Keratinocyte (primary cell): ENCODE measurements around the gene PSMD14. TPM values are rescaled to one million over a fixed set of nuclear protein-coding genes. Genes with fewer than 3 reads are reported as not detected.

ENCODE experiments used
- DNase-seq: peaks from one replicate; pipeline ENCODE4 v3.0.0-alpha.2; 2011; ENCODE audit warnings: low read depth, missing footprints, low spot score
- FAIRE-seq: peaks from 2 replicates; lab custom pipeline; 2011; peaks lifted over from hg19 to GRCh38; lab: Jason Lieb, UNC
- H2AFZ ChIP-seq: 2 replicates; pipeline ENCODE4 v1.6.0; 2012; ENCODE audit warnings: low read length, control low read depth, inconsistent platforms; ENCODE audit not compliant: control insufficient read depth
- H3K27ac ChIP-seq: 2 replicates; pipeline ENCODE4 v1.5.1; 2011; ENCODE audit warnings: low read length; ENCODE audit not compliant: control insufficient read depth, insufficient read depth
- H3K27me3 ChIP-seq: 3 replicates; pipeline ENCODE4 v1.6.0; 2011; ENCODE audit warnings: low read length; ENCODE audit not compliant: control insufficient read depth, insufficient read depth; ENCODE audit errors: extremely low read depth
- H3K36me3 ChIP-seq, 2 experiments: 2 replicates in 1 of 2; 3 replicates in 1 of 2; pipeline ENCODE4 v1.5.1; 2011; ENCODE audit warnings: low read length in 2 of 2, mild to moderate bottlenecking in 1 of 2; ENCODE audit not compliant: control insufficient read depth in 2 of 2, insufficient read depth in 2 of 2; ENCODE audit errors: extremely low read depth in 1 of 2
- H3K4me1 ChIP-seq: 3 replicates; pipeline ENCODE4 v1.5.1; 2011; ENCODE audit warnings: low read length; ENCODE audit not compliant: control insufficient read depth, insufficient read depth; ENCODE audit errors: extremely low read depth
- H3K4me2 ChIP-seq: 3 replicates; pipeline ENCODE4 v1.6.0; 2011; ENCODE audit warnings: low read depth, low read length; ENCODE audit not compliant: control insufficient read depth, insufficient read depth; ENCODE audit errors: extremely low read depth
- H3K4me3 ChIP-seq, 3 experiments: fragments of 200-600 bp in 1 of 3; sonication (generic) in 1 of 3; 2 replicates in 2 of 3; 3 replicates in 1 of 3; pipeline ENCODE4 v1.5.1; 2011 to 2016; ENCODE audit warnings: low read length in 3 of 3, mild to moderate bottlenecking in 3 of 3, control low read depth in 2 of 3, inconsistent platforms in 1 of 3, low read depth in 1 of 3, mixed read lengths in 1 of 3, mixed run types in 1 of 3, moderate library complexity in 1 of 3; ENCODE audit not compliant: control insufficient read depth in 2 of 3, insufficient read depth in 2 of 3; ENCODE audit errors: extremely low read depth in 1 of 3
- H3K79me2 ChIP-seq: 2 replicates; pipeline ENCODE4 v1.6.0; 2012; ENCODE audit warnings: low read length; ENCODE audit not compliant: control insufficient read depth, insufficient read depth
- H3K9ac ChIP-seq: 3 replicates; pipeline ENCODE4 v1.6.0; 2011; ENCODE audit warnings: low read length; ENCODE audit not compliant: control insufficient read depth, insufficient read depth; ENCODE audit errors: extremely low read depth
- H3K9me1 ChIP-seq: 3 replicates; pipeline ENCODE4 v1.6.0; 2011; ENCODE audit warnings: low read length; ENCODE audit not compliant: control insufficient read depth, insufficient read depth; ENCODE audit errors: extremely low read depth
- H3K9me3 ChIP-seq: 2 replicates; pipeline ENCODE4 v1.5.1; 2012; ENCODE audit warnings: low read depth, low read length; ENCODE audit not compliant: control insufficient read depth
- H4K20me1 ChIP-seq: 3 replicates; pipeline ENCODE4 v1.6.0; 2011; ENCODE audit warnings: low read length; ENCODE audit not compliant: control insufficient read depth, insufficient read depth; ENCODE audit errors: extremely low read depth
- EZH2 ChIP-seq: IDR thresholded peaks from one replicate; pipeline ENCODE4 v1.6.1; 2012; ENCODE audit warnings: inconsistent platforms, mild to moderate bottlenecking, low read length, moderate library complexity
- dilution Hi-C: fragments of 300-500 bp; cut with MboI; formaldehyde crosslinking; loops from one replicate; pipeline ENCODE4 v1.7.0; 2020; ENCODE audit warnings: low sequenced_read_pairs; ENCODE audit not compliant: extremely low pct_ligation_motif_present
- polyA plus RNA-seq, 5 experiments: library from polyadenylated mRNA; depleted of rRNA in 3 of 5; stranded (reverse) in 3 of 5; stranded (forward) in 1 of 5; unstranded in 1 of 5; fragments of >200 nt; gene quantifications; 1 replicate in 1 of 5; 2 replicates in 3 of 5; 3 replicates in 1 of 5; pipeline versions ENCODE4 v1.2.1 to v1.2.3, GENCODE V29; 2011 to 2012; ENCODE audit warnings: missing spikeins in 2 of 5, low read depth in 1 of 5, low replicate concordance in 1 of 5
- TF ChIP-seq, protein P1 (sequence below), 3 experiments: IDR thresholded peaks in 1 of 3; conservative IDR thresholded peaks in 1 of 3; optimal IDR thresholded peaks in 1 of 3; 2 replicates in 2 of 3; 3 replicates in 1 of 3; pipeline versions ENCODE3 to v1.5.1; 2011; ENCODE audit warnings: low read length in 3 of 3, mild to moderate bottlenecking in 3 of 3, moderate library complexity in 2 of 3, control low read depth in 1 of 3, inconsistent platforms in 1 of 3; ENCODE audit not compliant: insufficient read depth in 2 of 3; ENCODE audit errors: extremely low read depth in 1 of 3

PSMD14 gene
- polyA plus RNA-seq, 1 donor (not counting 4 experiments of a cell fraction or from before 2014, with no cell fraction given): 136 TPM

- peak; percentile 13 for FAIRE-seq
Measured at GRCh38 chr2:161412346-161412745, 104.1 kb downstream of the PSMD14 start.

GRCh38 chr2:161414042-161415033 is 106.1 kb downstream of the PSMD14 start:
- DNase-seq (no peak), FAIRE-seq (no peak)
- peaks cover 4% of the 10 kb centered on the region for H4K20me1 ChIP-seq
- H3K36me3 ChIP-seq: peaks cover 1 to 3% of the 10 kb centered on the region in 2 experiments
- peak; percentile 9 for TF ChIP-seq EZH2
- TF ChIP-seq, protein P1, sequence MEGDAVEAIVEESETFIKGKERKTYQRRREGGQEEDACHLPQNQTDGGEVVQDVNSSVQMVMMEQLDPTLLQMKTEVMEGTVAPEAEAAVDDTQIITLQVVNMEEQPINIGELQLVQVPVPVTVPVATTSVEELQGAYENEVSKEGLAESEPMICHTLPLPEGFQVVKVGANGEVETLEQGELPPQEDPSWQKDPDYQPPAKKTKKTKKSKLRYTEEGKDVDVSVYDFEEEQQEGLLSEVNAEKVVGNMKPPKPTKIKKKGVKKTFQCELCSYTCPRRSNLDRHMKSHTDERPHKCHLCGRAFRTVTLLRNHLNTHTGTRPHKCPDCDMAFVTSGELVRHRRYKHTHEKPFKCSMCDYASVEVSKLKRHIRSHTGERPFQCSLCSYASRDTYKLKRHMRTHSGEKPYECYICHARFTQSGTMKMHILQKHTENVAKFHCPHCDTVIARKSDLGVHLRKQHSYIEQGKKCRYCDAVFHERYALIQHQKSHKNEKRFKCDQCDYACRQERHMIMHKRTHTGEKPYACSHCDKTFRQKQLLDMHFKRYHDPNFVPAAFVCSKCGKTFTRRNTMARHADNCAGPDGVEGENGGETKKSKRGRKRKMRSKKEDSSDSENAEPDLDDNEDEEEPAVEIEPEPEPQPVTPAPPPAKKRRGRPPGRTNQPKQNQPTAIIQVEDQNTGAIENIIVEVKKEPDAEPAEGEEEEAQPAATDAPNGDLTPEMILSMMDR (optimal IDR thresholded peaks at IDR 0.05 in 1 of 3, IDR thresholded peaks at IDR 0.05 in 1 of 3, conservative IDR thresholded peaks at IDR 0.05 in 1 of 3; ENCODE audit: extremely low read depth in 1 of 3, insufficient read depth in 2 of 3, low read length in 3 of 3): peak in 1 of 3 experiments; percentile 4
- H3K4me1 ChIP-seq: peaks cover 11% of the 10 kb centered on the region
- dilution Hi-C loops: no loop called here
- no peak overlapping the region for H3K9ac ChIP-seq
- no peaks in the 10 kb centered on the region for H3K79me2 ChIP-seq
- H3K9me1 ChIP-seq: no peaks in the 10 kb centered on the region
- no peaks in the 10 kb centered on the region for H3K9me3 ChIP-seq
- peak overlapping the region; percentile 85 for H3K4me2 ChIP-seq
- peak overlapping the region; percentile 10 to 59 (median 55) for H3K4me3 ChIP-seq
- H2AFZ ChIP-seq: no peak overlapping the region
- H3K27ac ChIP-seq: no peak overlapping the region
- peaks cover 54% of the 10 kb centered on the region for H3K27me3 ChIP-seq

More at GRCh38 chr2:161412346-161412745, 104.1 kb downstream of the PSMD14 start:
- Histone ChIP-seq H3K79me2 (no peaks in the 10 kb centered on the region), H3K9me3 (no peaks in the 10 kb centered on the region), H3K9ac (no peak overlapping the region), H4K20me1 (no peaks in the 10 kb centered on the region), H3K36me3 (peaks cover 2 to 3% of the 10 kb centered on the region in 2 experiments), H3K4me3 (no peak overlapping the region), H3K9me1 (no peaks in the 10 kb centered on the region), H3K27ac (no peak overlapping the region), H3K4me1 (peaks cover 11% of the 10 kb centered on the region), H3K4me2 (no peak overlapping the region), H2AFZ (no peak overlapping the region), H3K27me3 (peaks cover 34% of the 10 kb centered on the region)
- dilution Hi-C loops: no loop called here
- DNase-seq: no peak
- TF ChIP-seq EZH2: no peak
- TF ChIP-seq, protein P1 (optimal IDR thresholded peaks at IDR 0.05 in 1 of 3, IDR thresholded peaks at IDR 0.05 in 1 of 3, conservative IDR thresholded peaks at IDR 0.05 in 1 of 3; ENCODE audit: extremely low read depth in 1 of 3, insufficient read depth in 2 of 3, low read length in 3 of 3): no peak
